Panc1 (cell line): ENCODE measurements around the gene MRPL44. TPM values are rescaled to one million over a fixed set of nuclear protein-coding genes. Genes with fewer than 3 reads are reported as not detected.

Experiments
- ATAC-seq: fragments of 200-7000 bp; cut with Tn5 transposase; 2 replicates; pipeline ENCODE4 v1.9.1; 2020; ENCODE audit warnings: mild to moderate bottlenecking, moderate library complexity
- BruUV-seq: library from RNA; stranded (reverse); fragments of 400-500 nt; replicated peaks from 2 replicates; lab custom pipeline; 2021; lab: Mats Ljungman, UMichigan
- CTCF ChIA-PET: fragments of 300-600 bp; sonication (Branson Sonifier 250); formaldehyde crosslinking; loops from one replicate; lab custom pipeline; 2022; ENCODE audit warnings: antibody characterized with exemption; lab: Charles Lee
- POLR2A ChIA-PET: fragments of 300-600 bp; sonication (Branson Sonifier 250); formaldehyde crosslinking; loops from one replicate; lab custom pipeline; 2022; ENCODE audit warnings: antibody characterized with exemption; lab: Charles Lee
- DNase-seq: peaks from one replicate; pipeline ENCODE4 v3.0.0-alpha.2; 2010; ENCODE audit warnings: low read depth, low spot score
- H3K27ac ChIP-seq: 2 replicates; pipeline ENCODE4 v1.5.1; 2011; ENCODE audit warnings: mild to moderate bottlenecking, low read length, inconsistent platforms
- H3K27me3 ChIP-seq: fragments of 200-500 bp; sonication (Bioruptor generic); 2 replicates; pipeline ENCODE4 v1.6.0; 2014; ENCODE audit warnings: low read length, inconsistent platforms; ENCODE audit not compliant: control insufficient read depth, insufficient read depth
- H3K36me3 ChIP-seq: fragments of 200-500 bp; sonication (Bioruptor generic); 2 replicates; pipeline ENCODE4 v1.5.1; 2014; ENCODE audit warnings: inconsistent platforms, mild to moderate bottlenecking, low read length, moderate library complexity; ENCODE audit not compliant: control insufficient read depth, insufficient read depth
- H3K4me1 ChIP-seq: 2 replicates; pipeline ENCODE4 v1.5.1; 2011; ENCODE audit warnings: inconsistent platforms, mild to moderate bottlenecking, low read length, moderate library complexity; ENCODE audit not compliant: control insufficient read depth, insufficient read depth
- H3K4me3 ChIP-seq, 2 experiments: 2 replicates each; pipeline ENCODE4 v1.5.1; 2011 to 2012; ENCODE audit warnings: low read depth in 2 of 2, low read length in 2 of 2, mild to moderate bottlenecking in 2 of 2, inconsistent platforms in 1 of 2, moderate library complexity in 1 of 2
- H3K9me3 ChIP-seq: fragments of 200-500 bp; sonication (Bioruptor generic); 2 replicates; pipeline ENCODE4 v1.5.1; 2014; ENCODE audit warnings: low read depth, mild to moderate bottlenecking, inconsistent platforms, low read length, moderate library complexity; ENCODE audit not compliant: control insufficient read depth, insufficient read depth
- POLR2AphosphoS5 ChIP-seq: IDR thresholded peaks from 2 replicates; pipeline ENCODE4 v1.6.1; 2012; ENCODE audit warnings: mild to moderate bottlenecking, low read depth, low read length, moderate library complexity
- SIN3A ChIP-seq: IDR thresholded peaks from 2 replicates; pipeline ENCODE4 v1.6.1; 2012; ENCODE audit warnings: low read depth, mild to moderate bottlenecking, low read length, moderate library complexity, borderline replicate concordance; ENCODE audit not compliant: insufficient read depth
- TCF7L2 ChIP-seq: IDR thresholded peaks from 2 replicates; pipeline ENCODE4 v1.6.1; 2011; ENCODE audit warnings: mild to moderate bottlenecking, low read depth, low read length, inconsistent platforms
- in situ Hi-C: cut with HindIII; loops from 2 replicates; pipeline ENCODE4 v1.10.0; 2016; ENCODE audit warnings: low sequenced_read_pairs, low pct_unique_long_range_greater_than_20kb
- intact Hi-C: fragments of 100-400 bp; cut with micrococcal nuclease; formaldehyde crosslinking; loops from one replicate; pipeline ENCODE4 v1.10.0; 2022; ENCODE audit not compliant: unreplicated experiment
- total RNA-seq: library from RNA; stranded (reverse); gene quantifications from one replicate; pipeline ENCODE4 v1.2.1, GENCODE V29; 2021; ENCODE audit not compliant: unreplicated experiment
- TF ChIP-seq, protein P1 (sequence below), 2 experiments: IDR thresholded peaks; 2 replicates each; pipeline ENCODE4 v1.6.1; 2011 to 2012; ENCODE audit warnings: low read depth in 2 of 2, control low read depth in 1 of 2, low read length in 1 of 2, mild to moderate bottlenecking in 1 of 2, moderate library complexity in 1 of 2; ENCODE audit not compliant: insufficient read depth in 1 of 2
- TF ChIP-seq, protein P2 (sequence below): fragments of 450-650 bp; IDR thresholded peaks from 2 replicates; pipeline ENCODE4 v1.5.1; 2017; ENCODE audit warnings: mild to moderate bottlenecking

MRPL44 gene
- total RNA-seq, 1 experiment from 2014 or later, result 27.8 TPM

DNA sequence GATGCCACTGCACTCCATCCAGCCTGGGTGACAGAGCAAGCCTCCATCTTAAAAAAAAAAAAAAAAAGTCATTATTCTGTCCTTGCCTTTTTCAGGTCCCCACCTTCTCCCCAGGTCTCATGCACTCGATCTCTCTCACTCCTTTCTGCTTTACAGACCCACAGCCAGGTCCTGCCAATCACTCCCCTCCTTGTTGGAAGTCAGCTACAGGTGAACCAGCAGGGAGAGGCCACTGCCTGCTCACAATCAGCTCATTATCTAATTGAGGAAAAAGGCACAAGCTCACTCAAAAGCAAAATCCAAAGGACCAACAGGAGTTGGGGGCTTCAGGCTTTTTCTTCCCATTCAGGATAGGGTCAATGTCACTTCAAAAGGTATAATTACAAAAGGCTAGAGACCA lies 14.1 kb upstream of the MRPL44 start:
- TF ChIP-seq, protein P1, sequence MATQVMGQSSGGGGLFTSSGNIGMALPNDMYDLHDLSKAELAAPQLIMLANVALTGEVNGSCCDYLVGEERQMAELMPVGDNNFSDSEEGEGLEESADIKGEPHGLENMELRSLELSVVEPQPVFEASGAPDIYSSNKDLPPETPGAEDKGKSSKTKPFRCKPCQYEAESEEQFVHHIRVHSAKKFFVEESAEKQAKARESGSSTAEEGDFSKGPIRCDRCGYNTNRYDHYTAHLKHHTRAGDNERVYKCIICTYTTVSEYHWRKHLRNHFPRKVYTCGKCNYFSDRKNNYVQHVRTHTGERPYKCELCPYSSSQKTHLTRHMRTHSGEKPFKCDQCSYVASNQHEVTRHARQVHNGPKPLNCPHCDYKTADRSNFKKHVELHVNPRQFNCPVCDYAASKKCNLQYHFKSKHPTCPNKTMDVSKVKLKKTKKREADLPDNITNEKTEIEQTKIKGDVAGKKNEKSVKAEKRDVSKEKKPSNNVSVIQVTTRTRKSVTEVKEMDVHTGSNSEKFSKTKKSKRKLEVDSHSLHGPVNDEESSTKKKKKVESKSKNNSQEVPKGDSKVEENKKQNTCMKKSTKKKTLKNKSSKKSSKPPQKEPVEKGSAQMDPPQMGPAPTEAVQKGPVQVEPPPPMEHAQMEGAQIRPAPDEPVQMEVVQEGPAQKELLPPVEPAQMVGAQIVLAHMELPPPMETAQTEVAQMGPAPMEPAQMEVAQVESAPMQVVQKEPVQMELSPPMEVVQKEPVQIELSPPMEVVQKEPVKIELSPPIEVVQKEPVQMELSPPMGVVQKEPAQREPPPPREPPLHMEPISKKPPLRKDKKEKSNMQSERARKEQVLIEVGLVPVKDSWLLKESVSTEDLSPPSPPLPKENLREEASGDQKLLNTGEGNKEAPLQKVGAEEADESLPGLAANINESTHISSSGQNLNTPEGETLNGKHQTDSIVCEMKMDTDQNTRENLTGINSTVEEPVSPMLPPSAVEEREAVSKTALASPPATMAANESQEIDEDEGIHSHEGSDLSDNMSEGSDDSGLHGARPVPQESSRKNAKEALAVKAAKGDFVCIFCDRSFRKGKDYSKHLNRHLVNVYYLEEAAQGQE (IDR thresholded peaks at IDR 0.05; ENCODE audit: insufficient read depth in 1 of 2, low read depth in 2 of 2, low read length in 1 of 2), result no peak
- no peak for TF ChIP-seq POLR2AphosphoS5
- BruUV-seq, result TSS peak; percentile 74
- ChIA-PET CTCF (no interaction called here), POLR2A (interaction anchor here (0.7 kb wide), 1 partner anchor 301 kb away, joined by 3 read pairs; no protein-coding TSS in a partner anchor)
- ATAC-seq, result no peak
- Histone ChIP-seq H3K4me1 (peaks cover 16% of the 10 kb centered on the region), H3K4me3 (peak overlapping the region; percentile 83 to 87), H3K27ac (peak overlapping the region; percentile 83), H3K27me3 (no peaks in the 10 kb centered on the region), H3K9me3 (no peaks in the 10 kb centered on the region), H3K36me3 (no peaks in the 10 kb centered on the region; the same call in 1 of the 2 replicates)
- DNase-seq, result no peak
- in situ Hi-C loops, result no loop called here
- intact Hi-C loops, result no loop called here

DNA sequence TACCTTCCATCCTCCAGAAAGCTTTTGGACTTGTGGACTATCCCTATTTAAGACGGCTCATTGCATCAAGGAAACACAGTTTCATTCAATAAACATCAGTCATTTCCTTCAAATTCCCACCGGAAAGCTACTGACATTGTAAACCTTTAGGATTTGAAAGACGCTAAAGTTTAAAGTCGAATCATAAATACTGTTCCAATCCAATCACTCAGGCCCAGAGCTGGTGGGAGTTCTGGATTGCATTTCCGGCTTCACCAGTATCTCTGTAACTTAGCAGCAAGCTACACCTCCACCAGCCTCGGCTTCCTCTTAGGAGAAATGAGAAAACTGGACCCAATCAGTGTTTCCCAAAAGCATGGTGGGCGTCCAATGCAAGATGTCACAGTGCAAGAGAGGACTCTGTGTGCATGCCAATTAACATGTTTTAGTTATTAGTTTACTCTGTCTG lies 13.7 kb upstream of the MRPL44 start:
- ATAC-seq (peak; percentile 36; the same call in 1 of the 2 replicates), DNase-seq (no peak)
- in situ Hi-C loops (no loop called here), intact Hi-C loops (no loop called here)
- POLR2A ChIA-PET, result interaction anchor here (0.7 kb wide), 1 partner anchor 301 kb away, joined by 3 read pairs; no protein-coding TSS in a partner anchor
- no peak for TF ChIP-seq POLR2AphosphoS5
- TF ChIP-seq, protein P1 (IDR thresholded peaks at IDR 0.05; ENCODE audit: insufficient read depth in 1 of 2, low read depth in 2 of 2, low read length in 1 of 2), result no peak
- TF ChIP-seq, protein P2, sequence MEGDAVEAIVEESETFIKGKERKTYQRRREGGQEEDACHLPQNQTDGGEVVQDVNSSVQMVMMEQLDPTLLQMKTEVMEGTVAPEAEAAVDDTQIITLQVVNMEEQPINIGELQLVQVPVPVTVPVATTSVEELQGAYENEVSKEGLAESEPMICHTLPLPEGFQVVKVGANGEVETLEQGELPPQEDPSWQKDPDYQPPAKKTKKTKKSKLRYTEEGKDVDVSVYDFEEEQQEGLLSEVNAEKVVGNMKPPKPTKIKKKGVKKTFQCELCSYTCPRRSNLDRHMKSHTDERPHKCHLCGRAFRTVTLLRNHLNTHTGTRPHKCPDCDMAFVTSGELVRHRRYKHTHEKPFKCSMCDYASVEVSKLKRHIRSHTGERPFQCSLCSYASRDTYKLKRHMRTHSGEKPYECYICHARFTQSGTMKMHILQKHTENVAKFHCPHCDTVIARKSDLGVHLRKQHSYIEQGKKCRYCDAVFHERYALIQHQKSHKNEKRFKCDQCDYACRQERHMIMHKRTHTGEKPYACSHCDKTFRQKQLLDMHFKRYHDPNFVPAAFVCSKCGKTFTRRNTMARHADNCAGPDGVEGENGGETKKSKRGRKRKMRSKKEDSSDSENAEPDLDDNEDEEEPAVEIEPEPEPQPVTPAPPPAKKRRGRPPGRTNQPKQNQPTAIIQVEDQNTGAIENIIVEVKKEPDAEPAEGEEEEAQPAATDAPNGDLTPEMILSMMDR, result no peak
- TF ChIP-seq TCF7L2, result no peak
- TF ChIP-seq SIN3A, result no peak
- H3K4me3 ChIP-seq, result peak overlapping the region; percentile 83 to 87
- H3K27ac ChIP-seq, result peak overlapping the region; percentile 83
- CTCF ChIA-PET, result no interaction called here
- no peaks in the 10 kb centered on the region; the same call in 1 of the 2 replicates for H3K36me3 ChIP-seq
- BruUV-seq, result no TSS peak
- no peaks in the 10 kb centered on the region for H3K9me3 ChIP-seq
- H3K4me1 ChIP-seq, result peaks cover 16% of the 10 kb centered on the region
- no peaks in the 10 kb centered on the region for H3K27me3 ChIP-seq
